ENCODE results near the gene NEGR1.

- TF ChIP-seq SMC3 (conservative IDR thresholded peaks at IDR 0.05; ENCODE audit: poor library complexity) (no peak), POLR2AphosphoS5 (IDR thresholded peaks at IDR 0.05) (no peak), EZH2 (IDR thresholded peaks at IDR 0.05; ENCODE audit: borderline replicate concordance, insufficient read depth, low read length, poor library complexity, severe bottlenecking) (no peak)
- TF ChIP-seq, protein P1, sequence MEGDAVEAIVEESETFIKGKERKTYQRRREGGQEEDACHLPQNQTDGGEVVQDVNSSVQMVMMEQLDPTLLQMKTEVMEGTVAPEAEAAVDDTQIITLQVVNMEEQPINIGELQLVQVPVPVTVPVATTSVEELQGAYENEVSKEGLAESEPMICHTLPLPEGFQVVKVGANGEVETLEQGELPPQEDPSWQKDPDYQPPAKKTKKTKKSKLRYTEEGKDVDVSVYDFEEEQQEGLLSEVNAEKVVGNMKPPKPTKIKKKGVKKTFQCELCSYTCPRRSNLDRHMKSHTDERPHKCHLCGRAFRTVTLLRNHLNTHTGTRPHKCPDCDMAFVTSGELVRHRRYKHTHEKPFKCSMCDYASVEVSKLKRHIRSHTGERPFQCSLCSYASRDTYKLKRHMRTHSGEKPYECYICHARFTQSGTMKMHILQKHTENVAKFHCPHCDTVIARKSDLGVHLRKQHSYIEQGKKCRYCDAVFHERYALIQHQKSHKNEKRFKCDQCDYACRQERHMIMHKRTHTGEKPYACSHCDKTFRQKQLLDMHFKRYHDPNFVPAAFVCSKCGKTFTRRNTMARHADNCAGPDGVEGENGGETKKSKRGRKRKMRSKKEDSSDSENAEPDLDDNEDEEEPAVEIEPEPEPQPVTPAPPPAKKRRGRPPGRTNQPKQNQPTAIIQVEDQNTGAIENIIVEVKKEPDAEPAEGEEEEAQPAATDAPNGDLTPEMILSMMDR (IDR thresholded peaks at IDR 0.05; ENCODE audit: poor library complexity, severe bottlenecking) = no peak
Observed at GRCh38 chr1:72230746-72231145, 51.6 kb downstream of the NEGR1 start.
